Activated CD8-positive, alpha-beta memory T cell treated with anti-CD3 and anti-CD28 coated beads for 1 hour (primary cell): ENCODE data around the gene HBEGF.

Source experiments
- DNase-seq, 2 donors: peaks; one replicate each; pipeline ENCODE4 v3.0.0-alpha.2; 2020; ENCODE audit warnings: low read depth in 1 of 2; ENCODE audit errors: extremely low read depth in 1 of 2

HBEGF gene

GRCh38 chr5:140338336-140338735 lies 8.1 kb downstream of the HBEGF start:
- no peak for DNase-seq

GRCh38 chr5:140337880-140338279 lies 8.5 kb downstream of the HBEGF start:
- no peak for DNase-seq

GRCh38 chr5:140336388-140336787 lies 10.0 kb downstream of the HBEGF start:
- DNase-seq: no peak

- DNase-seq: no peak
These were observed 14.8 kb downstream of the HBEGF start for GRCh38 chr5:140331638-140332037.

GRCh38 chr5:140329739-140330481 lies 16.5 kb downstream of the HBEGF start:
- DNase-seq: no peak

GRCh38 chr5:140328036-140328764 lies 18.2 kb downstream of the HBEGF start:
- no peak for DNase-seq

GRCh38 chr5:140327589-140327988 lies 18.8 kb downstream of the HBEGF start:
- DNase-seq: no peak

- DNase-seq: no peak
These were observed 20.9 kb downstream of the HBEGF start for GRCh38 chr5:140325486-140325885.

GRCh38 chr5:140324617-140325241 lies 21.7 kb downstream of the HBEGF start:
- DNase-seq: no peak

GRCh38 chr5:140324041-140324600 lies 22.3 kb downstream of the HBEGF start:
- DNase-seq: no peak

GRCh38 chr5:140322751-140323731 lies 23.4 kb downstream of the HBEGF start:
- no peak for DNase-seq

GRCh38 chr5:140321796-140322195 lies 24.6 kb downstream of the HBEGF start:
- no peak for DNase-seq

- DNase-seq: no peak
These were observed 26.6 kb downstream of the HBEGF start for GRCh38 chr5:140319833-140320232.

- no peak for DNase-seq
These were observed 27.6 kb downstream of the HBEGF start for GRCh38 chr5:140318792-140319191.

GRCh38 chr5:140317859-140318258 lies 28.5 kb downstream of the HBEGF start:
- DNase-seq: no peak

GRCh38 chr5:140312791-140313189 lies 33.6 kb downstream of the HBEGF start:
- no peak for DNase-seq

- no peak for DNase-seq
These were observed 34.2 kb downstream of the HBEGF start for GRCh38 chr5:140312067-140312790.

GRCh38 chr5:140311011-140311467 lies 35.4 kb downstream of the HBEGF start:
- no peak for DNase-seq

GRCh38 chr5:140310434-140310833 lies 36.0 kb downstream of the HBEGF start:
- no peak for DNase-seq
